ENCODE measurements around the gene PCID2.

The PCID2 gene

DNA sequence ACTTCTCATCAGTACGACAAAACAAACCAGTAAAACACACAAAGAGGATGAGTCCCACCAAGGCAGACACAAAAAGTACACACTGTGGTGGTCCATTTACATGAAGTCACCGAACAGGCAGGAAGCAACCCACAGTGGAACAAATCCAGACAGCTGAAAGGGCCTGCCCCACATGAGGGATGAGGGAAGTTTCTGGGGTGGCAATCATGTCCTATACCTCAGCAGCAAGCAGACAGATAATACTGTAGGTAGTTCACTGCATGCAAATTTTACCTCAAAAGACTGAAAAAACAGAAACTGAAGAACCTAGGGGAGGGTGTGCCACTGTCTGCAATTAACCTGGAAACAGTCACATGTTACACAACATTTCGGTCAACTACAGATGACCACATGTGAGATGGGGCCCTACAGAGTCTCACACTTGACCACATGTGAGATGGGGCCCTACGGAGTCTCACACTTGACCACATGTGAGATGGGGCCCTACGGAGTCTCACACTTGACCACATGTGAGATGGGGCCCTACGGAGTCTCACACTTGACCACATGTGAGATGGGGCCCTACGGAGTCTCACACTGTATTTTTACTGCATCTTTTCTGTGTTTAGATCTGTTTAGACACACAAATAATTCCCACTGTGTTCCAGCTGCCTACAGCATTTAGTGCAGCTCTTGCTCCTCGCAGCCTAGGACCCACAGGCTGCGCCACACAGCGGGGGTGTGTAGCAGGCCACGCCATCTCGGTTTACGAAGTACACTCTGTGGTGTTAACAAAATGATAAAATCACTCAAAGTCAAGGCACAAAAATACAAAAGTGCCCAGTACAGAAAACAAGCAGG is 22.2 kb downstream of the PCID2 start:
- DNase-seq = peak; percentile 42 to 48

DNA sequence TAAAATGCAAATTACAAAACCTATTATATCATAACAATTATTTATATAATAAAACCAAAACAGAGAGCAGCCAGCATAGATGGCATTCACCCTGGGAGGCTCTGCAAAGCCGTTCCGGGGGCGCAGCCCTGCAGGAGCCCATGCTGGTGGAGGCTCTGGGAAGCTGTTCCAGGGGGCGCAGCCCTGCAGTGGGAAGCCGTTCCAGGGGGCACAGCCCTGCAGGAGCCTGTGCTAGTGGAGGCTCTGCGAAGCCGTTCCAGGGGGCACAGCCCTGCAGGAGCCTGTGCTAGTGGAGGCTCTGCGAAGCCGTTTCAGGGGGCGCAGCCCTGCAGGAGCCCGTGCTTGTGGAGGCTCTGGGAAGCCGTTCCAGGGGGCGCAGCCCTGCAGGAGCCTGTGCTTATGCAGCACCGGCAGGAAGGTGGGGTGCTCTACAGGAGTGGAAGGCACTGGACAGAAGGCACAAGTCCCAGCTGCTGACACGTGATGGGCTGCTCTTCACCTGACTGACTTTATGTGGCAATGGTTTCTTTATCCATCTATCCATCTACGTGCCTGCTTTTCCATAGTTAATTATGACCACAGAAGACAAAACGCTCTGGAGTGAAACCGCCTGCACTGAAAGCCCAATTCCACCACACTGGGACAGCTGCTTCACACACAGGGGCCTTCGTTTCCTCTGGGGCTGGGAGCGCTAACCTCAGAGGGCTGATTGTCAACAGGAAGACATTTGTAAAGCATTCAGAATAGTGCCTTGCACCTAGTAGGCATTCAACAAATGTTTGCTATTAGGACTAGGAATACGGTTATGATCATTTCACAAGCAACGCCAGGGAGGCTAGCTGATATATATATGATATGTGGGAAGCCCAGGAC is 23.7 kb downstream of the PCID2 start:
- DNase-seq = peak in 1 of 2 donors; percentile 45

DNA sequence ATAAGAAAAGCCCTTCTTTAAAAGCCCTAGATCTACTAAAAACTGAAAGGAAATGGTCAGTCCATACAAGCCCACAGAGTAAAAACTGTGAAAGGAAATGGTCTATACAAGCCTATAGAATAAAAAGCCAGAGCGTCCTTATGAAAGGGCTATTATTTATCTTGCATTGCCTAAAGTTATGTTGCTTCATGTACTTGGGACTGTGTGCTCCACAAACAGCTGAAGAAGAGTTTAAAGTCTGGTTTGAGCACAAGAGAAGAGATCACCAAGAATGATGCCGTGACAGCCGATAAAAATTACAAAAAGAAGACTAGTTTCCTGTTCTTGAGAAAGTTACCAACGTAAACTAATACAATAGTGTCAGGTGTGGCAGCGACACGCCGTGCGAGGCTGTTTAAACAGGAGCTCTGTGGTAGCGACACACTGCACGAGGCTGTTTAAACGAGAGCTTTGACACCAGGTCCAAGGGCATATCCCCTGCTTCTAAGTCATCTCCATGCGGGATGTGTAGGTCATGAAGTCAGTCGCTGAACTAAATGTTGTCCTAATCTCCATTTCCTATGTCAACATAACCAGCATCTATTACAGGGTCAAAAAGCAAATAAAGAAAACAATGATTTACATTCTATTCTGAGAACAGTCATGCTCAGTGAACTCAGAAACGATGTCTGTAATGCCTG is 24.9 kb downstream of the PCID2 start:
- no peak for DNase-seq

DNA sequence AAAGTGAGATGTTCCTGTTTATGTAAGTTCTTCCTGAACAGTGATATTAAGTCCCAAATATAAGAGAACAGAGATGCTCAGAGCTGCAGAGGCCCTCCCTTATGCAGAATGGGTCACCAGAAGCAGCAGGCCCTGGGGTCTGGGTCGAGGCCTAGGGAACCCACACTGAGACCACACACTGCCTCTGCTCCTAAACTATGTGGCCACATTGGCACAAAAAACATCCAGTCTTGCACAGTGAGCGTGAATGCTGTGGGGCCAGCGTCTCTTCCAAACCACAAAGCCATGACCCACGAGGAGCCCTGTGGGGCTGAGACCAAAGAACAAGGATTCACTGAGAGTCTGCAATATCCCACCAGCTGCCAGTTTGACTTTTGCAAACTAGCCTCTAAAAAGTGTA is 26.4 kb downstream of the PCID2 start:
- DNase-seq = no peak

DNA sequence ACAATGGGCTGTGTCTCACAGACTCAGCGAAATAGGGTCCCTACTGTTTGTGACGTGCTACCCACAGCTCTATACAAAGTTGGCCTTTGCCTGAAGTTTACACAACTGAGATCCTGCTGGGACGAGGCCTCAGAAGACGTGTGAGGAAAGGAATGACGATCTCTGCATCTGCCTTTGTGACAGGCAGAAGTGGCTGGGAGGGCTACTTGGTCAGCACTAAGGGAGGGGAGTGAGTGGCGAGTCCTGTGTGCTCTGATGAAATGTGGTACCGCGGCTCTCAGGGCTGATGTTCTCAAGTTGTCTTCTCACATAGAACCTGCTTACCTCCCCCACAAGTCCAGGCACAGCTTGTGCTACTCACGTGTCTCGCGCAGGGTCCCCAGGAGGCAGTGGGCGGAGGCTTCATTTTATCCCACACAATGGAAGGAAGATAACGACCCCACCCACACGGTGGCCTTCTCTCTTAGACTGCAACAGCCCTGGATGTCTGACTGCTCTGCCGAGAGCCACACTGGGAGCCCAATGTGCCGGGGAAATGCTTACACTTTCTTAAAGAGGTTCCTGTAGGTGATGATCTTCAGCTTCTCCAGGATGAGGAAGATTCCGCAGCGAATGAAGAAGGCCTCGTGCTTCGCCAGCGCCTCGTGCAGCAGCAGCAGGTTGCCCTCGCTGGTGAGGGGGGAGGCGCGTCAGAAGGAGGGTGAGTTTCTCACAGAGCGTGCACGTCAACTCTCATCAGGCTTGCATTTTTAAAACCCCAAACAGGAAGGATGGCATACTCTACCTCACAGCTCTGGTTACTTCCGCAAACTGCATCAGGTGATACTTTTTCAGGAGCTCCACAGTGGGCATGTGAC is 28.9 kb downstream of the PCID2 start:
- DNase-seq = peak in 1 of 2 donors; percentile 41

DNA sequence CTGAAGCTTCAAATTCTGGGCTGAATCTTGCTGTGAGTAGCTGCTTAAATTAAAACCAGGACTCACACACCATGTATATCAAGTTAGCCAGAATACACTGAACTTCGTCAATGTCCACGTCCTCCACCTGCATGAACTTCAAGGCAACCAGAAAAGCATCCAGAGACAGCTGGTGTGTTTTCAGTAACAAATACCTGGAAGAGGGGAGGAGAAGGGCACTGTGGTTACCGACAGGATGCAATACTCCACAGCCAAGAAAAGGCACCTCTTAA is 29.6 kb downstream of the PCID2 start:
- DNase-seq = no peak

DNA sequence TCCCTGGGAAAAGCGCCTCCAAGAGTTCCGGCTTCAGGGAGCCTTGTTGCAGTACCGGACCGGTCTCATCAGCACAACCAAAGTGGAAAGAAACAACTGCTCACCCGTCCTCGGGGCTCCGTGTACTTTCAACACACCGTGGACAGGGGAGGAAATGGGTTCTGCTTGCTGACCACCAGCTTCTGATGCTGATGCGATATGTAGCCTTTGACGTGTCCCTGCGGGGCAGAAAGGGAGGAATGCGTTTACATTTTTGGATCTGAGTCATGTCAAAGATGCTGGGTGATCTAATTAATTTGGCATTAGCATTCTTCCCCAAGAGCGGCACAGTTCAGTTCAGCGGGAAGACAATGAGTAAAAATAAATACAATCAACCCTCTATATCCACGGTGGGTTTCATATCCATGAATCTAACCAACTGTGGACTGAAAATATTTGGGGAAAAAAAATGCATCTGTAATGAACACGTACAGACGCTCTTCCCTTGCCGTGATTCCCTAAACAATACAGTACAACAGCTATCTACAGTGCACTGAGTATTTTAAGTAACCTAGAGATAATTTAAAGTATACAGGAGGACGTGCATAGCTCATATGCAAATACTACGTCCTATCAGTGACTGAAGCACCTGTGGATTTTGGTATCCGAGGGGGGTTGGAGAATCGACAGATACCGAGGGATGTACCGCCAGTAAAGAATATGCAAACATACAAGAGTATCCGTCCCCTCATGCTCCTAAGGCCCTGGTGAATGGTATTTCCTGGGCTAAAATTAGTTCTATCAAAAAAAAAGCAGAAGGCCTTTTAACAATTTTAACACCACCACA is 30.2 kb downstream of the PCID2 start:
- DNase-seq = no peak

DNA sequence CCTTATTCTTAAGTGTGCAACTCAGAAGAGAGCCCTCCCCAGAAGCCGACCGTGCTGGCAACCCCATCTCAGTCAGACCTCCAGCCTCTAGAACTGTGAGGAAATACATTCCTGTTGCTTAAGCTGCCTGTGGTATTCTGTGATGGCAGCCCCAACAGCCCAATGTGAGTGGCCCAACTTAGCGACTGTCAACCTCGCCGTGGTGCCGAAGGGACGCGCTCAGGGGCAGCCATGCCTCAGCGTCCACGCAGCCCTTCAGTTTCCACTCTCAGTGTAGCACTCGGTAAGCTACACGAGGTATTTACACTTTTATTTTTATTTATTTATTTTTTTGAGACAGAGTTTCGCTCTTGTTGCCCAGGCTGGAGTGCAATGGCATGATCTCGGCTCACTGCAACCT is 31.6 kb downstream of the PCID2 start:
- DNase-seq = no peak

DNA sequence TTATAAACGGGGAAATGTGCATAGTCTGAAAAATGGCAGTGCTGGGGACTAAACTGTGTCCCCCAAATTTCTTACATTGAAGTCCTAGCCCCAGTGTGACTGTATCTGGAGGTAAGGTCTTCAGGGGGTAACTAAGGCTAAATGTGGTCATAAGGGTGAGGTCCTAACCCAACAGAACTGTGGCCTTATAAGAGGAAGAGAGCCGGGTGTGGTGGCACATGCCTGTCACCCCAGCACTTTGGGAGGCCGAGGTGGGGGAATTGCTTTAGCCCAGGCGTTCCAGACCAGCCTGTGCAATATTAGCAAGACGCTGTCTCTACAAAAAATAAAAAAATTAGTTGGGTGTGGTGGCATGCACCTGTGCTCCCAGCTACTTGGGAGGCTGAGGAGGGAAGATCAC is 32.2 kb downstream of the PCID2 start:
- peak; percentile 78 to 82 for DNase-seq

DNA sequence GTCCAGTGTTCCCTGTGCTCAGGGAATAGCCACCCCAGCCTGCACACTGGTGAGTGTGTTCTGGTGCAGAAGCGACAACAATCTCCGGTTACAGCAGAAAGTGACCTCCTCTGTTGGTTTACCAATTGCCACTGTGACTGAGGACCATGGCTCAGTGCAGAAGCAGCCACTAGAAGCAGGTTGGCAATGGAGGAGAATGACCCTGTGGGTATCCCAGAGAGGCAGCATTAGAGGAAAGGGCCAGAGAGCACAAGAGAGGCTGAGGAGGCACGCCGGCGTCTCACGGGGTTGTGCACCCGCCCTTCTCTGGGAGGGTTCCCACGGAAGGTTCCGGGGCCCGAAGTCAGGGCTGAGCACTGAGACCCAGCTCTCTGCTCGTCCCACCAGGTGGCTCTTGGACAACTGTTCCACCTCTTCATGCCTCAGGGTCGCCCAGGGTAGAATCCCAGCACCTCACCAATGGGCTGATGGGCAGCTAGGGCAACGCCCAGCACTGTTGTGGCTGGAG is 36.0 kb downstream of the PCID2 start:
- no peak for DNase-seq

DNA sequence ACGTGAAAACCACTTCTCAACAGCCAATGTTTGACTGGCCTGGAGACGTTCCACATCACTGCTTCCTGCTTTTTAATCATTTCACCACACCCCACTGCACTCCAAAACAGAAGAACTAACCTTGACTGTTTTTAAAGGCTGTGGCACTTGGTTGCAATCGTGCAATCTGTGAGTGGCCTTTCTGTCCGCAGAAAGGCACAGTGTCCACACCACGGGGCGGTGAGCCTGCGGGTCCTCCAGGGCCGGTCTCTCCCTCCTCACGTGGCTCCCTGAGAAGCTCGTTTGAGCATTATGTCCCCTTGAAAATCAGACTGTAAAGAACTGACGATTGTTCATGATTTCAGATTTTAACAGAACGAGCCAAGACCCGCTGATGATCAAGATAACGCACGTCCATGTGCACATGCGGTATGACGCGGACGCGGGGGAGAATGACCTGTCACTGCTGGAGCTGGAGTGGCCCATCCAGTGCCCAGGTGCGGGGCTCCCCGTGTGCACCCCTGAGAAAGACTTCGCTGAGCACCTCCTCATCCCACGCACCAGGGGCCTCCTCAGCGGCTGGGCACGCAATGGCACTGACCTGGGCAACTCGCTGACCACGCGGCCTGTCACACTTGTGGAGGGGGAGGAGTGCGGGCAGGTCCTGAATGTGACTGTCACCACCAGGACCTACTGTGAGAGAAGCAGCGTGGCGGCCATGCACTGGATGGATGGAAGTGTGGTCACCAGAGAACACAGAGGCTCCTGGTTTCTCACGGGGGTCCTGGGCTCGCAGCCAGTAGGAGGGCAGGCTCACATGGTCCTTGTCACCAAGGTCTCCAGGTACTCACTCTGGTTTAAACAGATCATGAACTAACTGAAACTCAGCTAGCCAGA is 37.0 kb downstream of the PCID2 start:
- DNase-seq = no peak

DNA sequence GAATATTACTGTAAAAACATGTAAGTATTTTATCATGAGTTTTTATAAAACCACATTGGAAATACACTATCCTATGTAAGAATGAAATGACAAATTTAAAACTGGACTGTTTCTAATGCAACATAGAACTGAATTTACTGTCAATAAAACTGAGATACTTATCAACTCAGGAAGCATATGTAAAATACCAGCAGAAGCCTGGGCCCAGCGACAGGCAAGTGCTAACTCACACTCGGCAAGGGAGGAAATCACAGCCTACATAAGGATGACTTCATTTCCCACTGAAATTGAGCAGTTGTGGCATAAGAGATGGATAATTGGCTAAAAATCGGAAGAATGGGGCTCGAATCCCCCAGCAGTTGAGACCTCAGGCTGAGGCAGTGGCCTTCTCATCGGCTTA is 38.0 kb downstream of the PCID2 start:
- DNase-seq = no peak

DNA sequence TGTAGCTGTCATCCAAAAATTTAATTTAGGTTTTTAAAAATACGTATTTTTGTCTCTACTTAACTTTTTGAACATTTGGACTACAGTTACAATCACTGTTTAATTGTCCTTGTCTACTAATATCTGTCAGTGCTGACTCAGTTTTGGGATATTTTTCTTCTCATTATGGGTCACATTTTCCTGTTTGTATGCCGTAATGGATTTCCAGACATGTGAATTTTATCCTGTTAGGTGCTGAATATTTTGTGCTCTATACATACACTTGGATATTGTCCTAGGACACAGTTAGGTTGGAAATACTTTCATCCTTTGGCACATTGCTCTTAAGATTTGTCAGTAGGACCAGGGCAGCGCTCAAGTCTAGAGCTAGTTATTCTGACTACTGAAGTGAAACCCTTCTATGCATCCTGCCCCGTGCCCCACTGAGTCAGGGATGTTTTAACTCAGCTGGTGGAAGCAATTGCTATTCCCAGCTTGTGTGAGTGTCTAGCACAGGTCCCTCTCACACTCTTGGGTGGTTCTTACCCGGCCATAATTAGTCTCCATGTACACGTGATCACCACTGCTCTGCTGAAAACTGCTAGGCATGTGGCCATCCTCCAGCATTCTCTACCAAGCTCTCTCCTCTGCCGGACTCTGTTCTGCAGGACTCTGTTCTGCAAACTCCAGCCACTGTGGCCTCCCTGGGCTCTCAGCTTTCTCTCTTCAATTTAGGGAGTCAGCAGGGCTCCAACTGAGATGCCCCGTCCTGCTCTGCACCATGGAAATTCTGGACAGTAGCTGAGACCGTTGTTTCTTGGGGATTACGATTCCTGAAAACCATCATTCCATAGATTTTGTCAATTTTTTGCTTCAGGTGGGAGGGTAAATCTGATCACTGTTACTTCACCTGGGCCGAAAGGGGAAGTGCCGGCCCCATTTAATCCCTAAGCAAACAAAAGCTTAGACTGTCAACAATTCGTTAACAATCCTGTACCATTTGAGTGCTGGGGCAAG is 38.9 kb downstream of the PCID2 start:
- no peak for DNase-seq

DNA sequence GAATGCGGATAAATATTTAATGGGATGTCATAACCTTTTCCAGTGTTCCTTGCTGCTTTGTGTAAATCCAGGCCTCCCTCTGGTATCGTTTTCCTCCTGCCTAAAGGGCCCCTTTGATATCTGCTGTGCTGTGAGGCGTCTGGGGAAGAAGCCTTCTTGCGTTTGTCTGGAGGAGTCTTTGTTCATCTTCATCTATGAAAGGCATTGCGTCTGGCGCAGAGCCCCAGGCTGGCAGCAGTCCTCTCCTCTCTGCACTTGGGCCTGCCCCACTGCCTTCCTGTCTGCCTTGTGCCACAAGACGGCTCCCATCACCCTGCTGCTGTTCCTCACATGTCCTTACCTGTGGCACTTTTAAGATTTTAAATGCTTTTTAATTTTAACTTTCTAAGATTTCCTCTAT is 40.3 kb downstream of the PCID2 start:
- no peak for DNase-seq

DNA sequence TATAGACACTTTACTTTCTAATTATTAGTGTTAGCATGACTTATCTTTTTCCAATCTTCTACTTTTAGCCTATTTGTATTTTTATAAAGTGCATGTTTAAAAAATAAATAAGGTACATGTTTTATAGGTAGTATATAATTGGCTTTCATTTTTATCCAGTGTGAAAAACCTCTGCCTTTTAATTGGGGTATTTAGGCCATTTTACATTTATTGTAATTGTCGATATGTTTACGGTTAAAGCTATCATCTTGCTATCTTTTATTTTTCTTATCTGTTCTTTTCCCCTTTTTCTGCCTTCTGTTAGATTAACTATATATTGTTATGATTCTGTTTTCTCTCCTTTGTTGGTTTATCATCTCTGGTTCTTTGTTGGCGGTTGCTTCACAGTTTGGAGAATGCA is 40.9 kb downstream of the PCID2 start:
- no peak for DNase-seq

DNA sequence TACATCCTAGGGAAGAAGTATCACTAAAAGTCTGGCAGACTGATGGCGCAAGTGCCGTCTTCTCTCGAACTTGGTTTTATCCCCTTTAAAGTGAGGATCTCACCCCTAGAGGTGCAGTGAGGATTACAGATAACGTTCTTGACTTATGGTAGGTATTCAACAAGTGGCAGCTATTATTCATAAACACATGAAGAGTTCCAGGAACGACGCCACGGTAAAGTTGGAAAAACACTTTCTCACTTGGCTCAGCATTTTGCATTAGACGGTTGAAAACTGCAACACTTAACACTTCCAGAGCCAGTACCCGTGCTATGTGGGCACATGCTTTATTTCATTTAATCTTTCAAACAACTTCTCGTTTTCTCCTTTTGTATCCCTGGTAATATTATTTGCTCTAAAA is 41.3 kb downstream of the PCID2 start:
- DNase-seq = no peak

DNA sequence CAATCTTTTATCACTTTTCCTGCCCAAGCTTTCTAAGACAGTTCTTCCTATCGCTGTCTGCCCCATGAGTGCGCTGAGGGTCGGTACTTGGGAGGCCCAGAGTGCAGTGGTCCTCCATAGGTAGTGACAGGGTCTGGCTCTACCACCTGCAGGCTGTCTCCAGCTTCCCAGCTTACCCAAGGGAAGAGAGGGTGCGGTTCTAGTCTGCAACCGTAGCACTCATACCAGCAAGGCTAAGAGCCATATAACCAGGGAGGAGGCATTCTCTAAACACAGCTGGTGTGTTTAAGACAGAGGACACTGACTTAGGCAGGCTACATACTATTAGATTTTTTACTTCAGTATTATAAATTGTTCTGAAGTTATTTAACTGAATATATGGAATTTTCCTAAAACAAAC is 41.8 kb downstream of the PCID2 start:
- DNase-seq = no peak

DNA sequence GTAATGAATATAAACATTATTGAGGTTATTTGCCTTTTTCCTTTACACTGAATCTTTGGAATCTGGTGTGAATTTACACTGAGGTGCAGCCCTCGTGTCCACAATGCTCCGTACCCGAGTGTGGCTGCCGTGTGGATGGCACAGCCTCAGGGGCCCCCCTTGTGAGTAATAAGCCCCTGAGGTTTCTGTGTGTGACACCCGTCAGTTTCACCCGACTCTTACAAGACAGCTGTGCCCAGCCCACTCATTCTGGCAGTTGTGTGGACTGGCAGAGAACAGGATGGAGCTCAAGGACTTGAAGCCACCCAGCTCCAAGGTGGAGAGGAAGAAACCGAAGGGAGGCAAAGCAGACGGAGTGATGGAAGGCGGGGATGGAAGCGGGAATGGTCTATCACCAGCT is 42.2 kb downstream of the PCID2 start:
- no peak for DNase-seq

DNA sequence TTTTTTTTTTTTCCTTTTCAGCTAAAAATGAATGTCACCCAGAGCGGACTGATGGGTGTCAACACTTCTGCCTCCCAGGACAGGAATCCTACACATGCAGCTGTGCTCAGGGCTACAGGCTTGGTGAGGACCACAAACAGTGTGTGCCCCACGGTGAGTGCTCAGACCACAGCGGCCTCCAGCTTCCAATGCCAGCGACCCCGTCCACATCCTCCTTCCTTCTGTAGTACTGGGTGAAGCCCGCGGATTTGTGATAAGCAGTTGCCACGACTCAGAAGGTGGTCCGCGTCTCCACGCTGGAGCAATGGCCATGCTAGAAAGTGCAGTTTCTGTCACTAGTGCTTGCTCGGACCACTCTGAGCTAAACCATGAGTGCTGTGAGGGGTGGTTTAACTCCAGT is 44.0 kb downstream of the PCID2 start:
- no peak for DNase-seq

All from CD4-positive, alpha-beta T cell treated with Interleukin-4 for 1 hour (primary cell).